ENCODE measurements around the gene PCDHA5.
"Not testable (repeated sequence)": the region's sequence is repeated elsewhere in the genome, so short reads cannot be mapped to it uniquely, and the experiment has no call there.

Gene PCDHA5

GRCh38 chr5:140821375-140822280 lies at the start of gene PCDHA5:
TSS of gene PCDHA5 (plus strand) at chr5:140821613.
- DNase-seq = no peak

- no peak for DNase-seq
Measured at GRCh38 chr5:140780512-140780911, 40.9 kb upstream of the PCDHA5 start.

GRCh38 chr5:140785905-140786686 lies 35.3 kb upstream of the PCDHA5 start, which contains the start of gene PCDHA1:
TSS of gene PCDHA1 (plus strand) at chr5:140786140.
- no peak for DNase-seq

- not testable (repeated sequence) for DNase-seq
Measured at GRCh38 chr5:140787422-140787821, 34.0 kb upstream of the PCDHA5 start.

- DNase-seq = not testable (repeated sequence)
Measured at GRCh38 chr5:140787849-140788504, 33.4 kb upstream of the PCDHA5 start.

- no peak for DNase-seq
Measured at GRCh38 chr5:140791089-140791488, 30.3 kb upstream of the PCDHA5 start.

- no peak for DNase-seq
Measured at GRCh38 chr5:140794595-140795258, 26.7 kb upstream of the PCDHA5 start, which contains the start of gene PCDHA2. TSS of gene PCDHA2 (plus strand) at chr5:140794852.

GRCh38 chr5:140795259-140795641 lies 26.2 kb upstream of the PCDHA5 start:
- no peak for DNase-seq

GRCh38 chr5:140796072-140796717 lies 25.2 kb upstream of the PCDHA5 start:
- not testable (repeated sequence) for DNase-seq

GRCh38 chr5:140796718-140797095 lies 24.7 kb upstream of the PCDHA5 start:
- DNase-seq = no peak

- DNase-seq = no peak
Measured at GRCh38 chr5:140800816-140801493, 20.5 kb upstream of the PCDHA5 start, which contains the start of gene PCDHA3. TSS of gene PCDHA3 (plus strand) at chr5:140801057.

GRCh38 chr5:140801494-140801841 lies 19.9 kb upstream of the PCDHA5 start:
- DNase-seq = no peak

GRCh38 chr5:140802381-140802780 lies 19.0 kb upstream of the PCDHA5 start:
- DNase-seq = not testable (repeated sequence)

- no peak for DNase-seq
Measured at GRCh38 chr5:140802781-140803271, 18.6 kb upstream of the PCDHA5 start.

GRCh38 chr5:140806834-140807775 lies 14.3 kb upstream of the PCDHA5 start, which contains the start of gene PCDHA4:
TSS of gene PCDHA4 (plus strand) at chr5:140807068.
- DNase-seq = no peak

GRCh38 chr5:140808241-140808888 lies 13.0 kb upstream of the PCDHA5 start:
- not testable (repeated sequence) for DNase-seq

GRCh38 chr5:140808889-140809291 lies 12.5 kb upstream of the PCDHA5 start:
- no peak for DNase-seq

GRCh38 chr5:140822281-140822629 lies 842 bp downstream of the PCDHA5 start:
- DNase-seq = no peak

- not testable (repeated sequence) for DNase-seq
Measured at GRCh38 chr5:140822969-140823368, 1.6 kb downstream of the PCDHA5 start.

- DNase-seq = no peak
Measured at GRCh38 chr5:140823475-140823874, 2.1 kb downstream of the PCDHA5 start.

Measured in NCI-H2107 (cell line).